ENCODE results near the gene RNF38.
"Not testable (repeated sequence)": the region's sequence is repeated elsewhere in the genome, so short reads cannot be mapped to it uniquely, and the experiment has no call there.

Gene RNF38

DNA sequence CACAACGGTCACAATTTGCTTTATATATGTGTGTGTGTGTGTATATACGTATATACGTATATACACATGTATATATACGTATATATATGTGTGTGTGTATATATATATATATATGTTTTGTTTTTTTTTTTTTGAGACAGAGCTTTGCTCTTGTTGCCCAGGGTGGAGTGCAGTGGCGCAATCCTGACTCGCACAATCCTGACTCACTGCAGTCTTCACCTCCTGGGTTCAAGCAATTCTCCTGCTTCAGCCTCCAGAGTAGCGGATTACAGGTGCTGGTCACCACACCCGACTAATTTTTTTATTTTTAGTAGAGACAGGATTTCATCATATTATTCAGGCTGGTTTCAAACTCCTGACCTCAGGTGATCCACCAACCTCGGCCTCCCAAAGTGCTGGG lies 3.1 kb downstream of the RNF38 start:
- TF ChIP-seq POLR2A (IDR thresholded peaks at IDR 0.05; ENCODE audit: low read depth, low read length) = no peak
- FAIRE-seq (no peak), DNase-seq (ENCODE audit: insufficient read length, low spot score) (no peak)

DNA sequence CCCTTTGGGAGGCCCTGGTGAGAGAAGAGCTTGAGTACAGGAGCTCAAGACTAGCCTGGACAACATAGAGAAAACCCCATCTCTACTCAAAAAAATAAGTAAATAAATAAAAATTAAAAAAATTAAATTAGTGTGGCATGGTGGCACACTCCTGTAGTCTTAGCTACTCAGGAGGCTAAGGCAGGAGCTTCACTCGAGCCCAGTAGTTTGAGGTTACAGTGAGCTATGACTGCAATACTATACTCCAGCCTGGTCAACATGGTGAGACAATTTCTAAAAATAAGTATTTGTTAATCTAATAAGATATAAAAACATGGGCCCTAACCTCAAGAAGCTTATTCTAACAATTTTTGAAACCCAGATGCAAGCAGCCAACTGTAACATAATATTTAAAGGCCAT lies 7.6 kb downstream of the RNF38 start:
- no peak for FAIRE-seq
- DNase-seq (ENCODE audit: insufficient read length, low spot score) = no peak
- no peak for TF ChIP-seq POLR2A (IDR thresholded peaks at IDR 0.05; ENCODE audit: low read depth, low read length)

DNA sequence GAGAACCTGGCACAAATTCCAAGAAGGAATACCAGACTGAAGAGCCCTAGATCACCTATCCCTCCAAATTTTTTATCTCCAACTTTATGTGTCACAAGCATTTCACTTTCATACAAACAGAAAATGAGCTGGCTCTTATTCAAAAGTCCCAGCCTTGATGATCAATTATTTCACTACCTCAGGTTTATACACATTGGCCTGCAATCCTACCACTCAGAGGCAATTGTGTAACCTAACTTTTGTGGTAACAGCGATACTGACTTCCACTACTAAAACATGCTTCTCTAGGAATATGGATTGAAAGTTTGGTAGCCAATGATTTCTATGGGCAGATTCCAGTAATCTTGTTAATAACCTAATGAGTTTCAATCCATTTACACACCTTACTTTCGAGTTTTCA lies 10.5 kb downstream of the RNF38 start:
- DNase-seq (ENCODE audit: insufficient read length, low spot score) (no peak), FAIRE-seq (no peak)
- TF ChIP-seq POLR2A (IDR thresholded peaks at IDR 0.05; ENCODE audit: low read depth, low read length) = no peak

DNA sequence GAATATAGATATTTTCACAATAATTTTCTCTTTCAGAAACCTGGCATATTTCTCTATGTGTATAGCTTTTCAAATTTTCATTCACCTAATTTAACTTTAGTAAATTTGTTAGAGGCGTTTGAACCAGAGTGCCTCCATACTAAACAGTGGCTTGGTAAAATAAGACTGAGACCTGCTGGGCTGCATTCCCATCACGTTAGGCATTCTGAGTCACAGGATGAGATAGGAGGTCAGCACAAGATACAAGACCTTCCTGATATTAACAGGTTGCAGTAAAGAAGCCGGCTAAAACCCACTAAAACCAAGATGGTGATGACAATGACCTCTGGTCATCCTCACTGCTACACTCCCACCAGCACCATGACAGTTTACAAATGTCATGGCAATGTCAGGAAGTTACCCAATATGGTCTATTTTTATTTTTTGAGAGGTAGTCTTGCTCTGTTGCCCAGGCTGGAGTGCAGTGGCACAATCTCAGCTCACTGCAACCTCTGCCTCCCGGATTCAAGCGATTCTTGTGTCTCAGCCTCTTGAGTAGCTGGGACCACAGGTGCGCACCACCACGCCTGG lies 13.6 kb downstream of the RNF38 start:
- not testable (repeated sequence) for DNase-seq (ENCODE audit: insufficient read length, low spot score); FAIRE-seq

DNA sequence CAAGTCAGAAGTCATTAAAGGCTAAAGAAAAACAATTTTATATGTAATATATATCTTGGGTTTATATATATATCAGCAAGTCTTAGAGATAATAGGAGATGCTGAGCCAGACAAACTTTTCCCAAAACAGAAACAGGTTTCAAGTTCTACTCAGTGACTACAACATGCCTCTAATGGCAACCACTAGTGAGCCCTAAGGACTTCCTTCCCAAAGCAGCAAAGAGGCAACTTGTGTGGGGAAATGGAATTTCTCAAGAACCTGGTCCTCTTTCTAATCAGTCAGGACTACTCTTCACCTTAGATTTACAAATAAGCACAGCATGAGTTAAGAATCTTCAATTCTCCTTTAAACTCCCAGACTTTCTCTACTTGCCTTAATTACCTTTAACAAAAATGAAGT lies 17.6 kb downstream of the RNF38 start:
- TF ChIP-seq POLR2A (IDR thresholded peaks at IDR 0.05; ENCODE audit: low read depth, low read length) = no peak
- FAIRE-seq = no peak
- DNase-seq (ENCODE audit: insufficient read length, low spot score) = no peak

DNA sequence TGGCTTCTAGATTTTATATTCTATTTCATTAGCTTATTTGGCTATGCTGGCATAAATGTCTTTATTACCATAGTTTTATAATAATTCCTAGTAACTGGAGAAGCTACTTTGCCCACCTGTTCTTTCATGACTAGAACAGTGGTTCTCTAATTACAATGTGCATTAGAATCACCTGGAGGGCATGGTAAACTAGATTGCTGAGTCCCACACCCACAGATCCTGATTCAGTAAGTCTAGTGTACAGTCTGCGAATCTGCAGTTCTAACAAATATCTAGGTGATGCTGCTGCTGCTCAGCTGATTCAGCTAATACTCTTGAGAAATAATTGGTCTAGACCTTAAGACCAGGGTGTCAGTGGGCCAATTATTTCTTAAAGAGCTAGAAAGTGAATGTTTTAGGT lies 35.5 kb downstream of the RNF38 start:
- no peak for DNase-seq (ENCODE audit: insufficient read length, low spot score)
- FAIRE-seq = no peak
- TF ChIP-seq POLR2A (IDR thresholded peaks at IDR 0.05; ENCODE audit: low read depth, low read length) = no peak

DNA sequence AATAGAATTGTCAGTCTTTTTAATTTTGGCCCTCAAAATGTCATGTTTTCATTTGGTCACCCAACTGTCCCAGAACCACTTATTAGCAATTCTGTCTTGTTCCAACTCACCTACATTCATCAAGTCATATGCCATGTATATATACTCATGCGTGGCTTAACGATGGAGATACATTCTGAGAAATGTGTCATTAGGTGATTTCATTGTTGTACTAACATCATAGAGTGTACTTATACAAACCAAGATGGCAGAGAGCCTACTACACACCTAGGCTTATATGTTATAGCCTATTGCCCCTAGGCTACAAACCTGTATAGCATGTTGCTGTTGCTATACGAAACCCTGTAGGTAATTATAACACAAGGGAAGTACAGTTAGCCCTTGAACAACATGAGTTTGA lies 36.6 kb downstream of the RNF38 start:
- DNase-seq (ENCODE audit: insufficient read length, low spot score) (no peak), FAIRE-seq (no peak)
- TF ChIP-seq POLR2A (IDR thresholded peaks at IDR 0.05; ENCODE audit: low read depth, low read length) = no peak

DNA sequence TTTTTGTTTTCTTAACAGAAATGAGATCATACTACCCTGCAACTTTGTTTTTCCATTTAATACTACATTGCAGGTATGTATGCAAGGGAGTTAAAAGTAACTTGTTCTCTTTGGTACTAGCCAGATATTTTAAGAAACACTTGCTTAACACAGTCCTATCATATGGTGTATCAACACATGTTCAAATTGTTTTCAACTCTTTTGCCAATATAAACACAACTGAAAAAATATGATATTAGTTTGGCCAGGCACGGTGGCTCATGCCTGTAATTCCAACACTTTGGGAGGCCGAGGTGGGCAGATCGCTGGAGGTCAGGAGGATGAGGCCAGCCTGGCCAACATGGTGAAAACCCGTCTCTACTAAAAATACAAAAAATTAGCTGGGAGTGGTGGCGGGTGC lies 41.6 kb downstream of the RNF38 start:
- FAIRE-seq (no peak), DNase-seq (ENCODE audit: insufficient read length, low spot score) (no peak)
- no peak for TF ChIP-seq POLR2A (IDR thresholded peaks at IDR 0.05; ENCODE audit: low read depth, low read length)

DNA sequence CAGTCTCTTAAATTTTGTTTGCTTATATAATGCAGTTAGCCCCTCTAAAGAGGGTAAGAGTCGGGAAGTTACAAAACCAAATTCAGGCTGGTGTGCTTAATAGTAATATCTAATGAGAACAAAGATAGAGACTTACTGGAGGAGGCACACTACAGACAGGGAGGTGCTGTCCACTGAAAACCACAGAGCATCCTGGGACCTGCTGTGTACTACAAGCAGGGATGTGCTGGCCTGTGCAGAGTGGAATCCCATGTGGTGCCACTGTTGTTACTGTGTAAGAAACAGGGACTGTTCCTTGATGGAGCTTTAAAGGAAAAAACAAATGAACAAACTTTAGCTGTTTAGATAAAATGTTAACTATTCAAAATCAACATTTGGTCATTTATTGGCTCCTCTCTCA lies 42.4 kb downstream of the RNF38 start:
- no peak for DNase-seq (ENCODE audit: insufficient read length, low spot score)
- FAIRE-seq = no peak
- no peak for TF ChIP-seq POLR2A (IDR thresholded peaks at IDR 0.05; ENCODE audit: low read depth, low read length)

DNA sequence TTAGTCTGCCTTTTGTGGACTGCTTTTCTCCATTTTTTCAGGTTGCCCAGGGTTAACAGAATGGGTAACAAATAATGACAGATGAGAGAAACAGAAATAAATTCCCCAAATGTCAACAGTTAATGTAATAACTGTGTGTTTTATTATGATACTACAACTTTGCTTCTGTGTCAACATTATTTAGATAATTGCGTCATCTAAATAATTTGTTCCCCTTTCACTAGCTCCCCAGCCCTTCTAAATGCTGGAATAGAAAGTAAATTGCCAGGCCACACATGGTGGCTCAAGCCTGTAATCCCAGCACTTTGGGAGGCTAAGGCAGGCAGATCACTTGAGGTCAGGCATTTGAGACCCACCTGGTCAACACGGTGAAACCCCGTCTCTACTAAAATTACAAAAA lies 53.5 kb downstream of the RNF38 start:
- FAIRE-seq (no peak), DNase-seq (ENCODE audit: insufficient read length, low spot score) (no peak)
- no peak for TF ChIP-seq POLR2A (IDR thresholded peaks at IDR 0.05; ENCODE audit: low read depth, low read length)

DNA sequence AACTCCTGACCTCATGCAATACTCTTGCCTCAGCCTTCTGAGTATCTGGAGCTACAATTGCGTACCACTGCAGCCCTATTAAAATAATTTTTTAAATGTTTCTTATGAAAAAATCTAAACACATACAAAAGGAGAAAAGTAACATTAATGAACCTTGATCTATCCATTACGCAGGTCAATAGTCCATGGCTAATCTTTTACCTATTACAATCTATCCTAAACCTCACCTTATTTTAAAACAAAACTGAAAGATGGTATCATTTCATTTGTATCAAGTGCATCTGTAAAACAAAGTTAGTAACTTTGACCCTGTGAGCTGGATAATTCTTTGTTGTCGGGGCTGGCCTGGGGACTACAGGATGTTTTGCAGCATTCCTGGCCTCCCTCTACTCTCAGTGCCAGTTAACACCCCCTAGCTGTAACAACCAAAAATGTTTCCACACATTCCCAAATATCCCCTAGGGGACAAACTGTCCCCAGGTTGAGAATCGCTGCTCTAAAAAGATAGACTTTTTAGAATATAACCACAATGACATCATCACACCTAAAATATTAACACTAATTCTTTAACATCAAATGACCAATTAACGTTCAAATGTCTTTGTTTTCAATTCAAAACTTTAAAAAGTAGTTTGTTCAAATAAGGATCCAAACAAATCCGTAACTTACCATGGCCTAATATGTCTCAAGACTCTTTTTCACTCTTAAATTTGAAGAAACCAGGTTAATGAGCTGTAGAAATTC lies 54.8 kb downstream of the RNF38 start:
- TF ChIP-seq POLR2A (IDR thresholded peaks at IDR 0.05; ENCODE audit: low read depth, low read length) = no peak
- FAIRE-seq = no peak
- no peak for DNase-seq (ENCODE audit: insufficient read length, low spot score)

DNA sequence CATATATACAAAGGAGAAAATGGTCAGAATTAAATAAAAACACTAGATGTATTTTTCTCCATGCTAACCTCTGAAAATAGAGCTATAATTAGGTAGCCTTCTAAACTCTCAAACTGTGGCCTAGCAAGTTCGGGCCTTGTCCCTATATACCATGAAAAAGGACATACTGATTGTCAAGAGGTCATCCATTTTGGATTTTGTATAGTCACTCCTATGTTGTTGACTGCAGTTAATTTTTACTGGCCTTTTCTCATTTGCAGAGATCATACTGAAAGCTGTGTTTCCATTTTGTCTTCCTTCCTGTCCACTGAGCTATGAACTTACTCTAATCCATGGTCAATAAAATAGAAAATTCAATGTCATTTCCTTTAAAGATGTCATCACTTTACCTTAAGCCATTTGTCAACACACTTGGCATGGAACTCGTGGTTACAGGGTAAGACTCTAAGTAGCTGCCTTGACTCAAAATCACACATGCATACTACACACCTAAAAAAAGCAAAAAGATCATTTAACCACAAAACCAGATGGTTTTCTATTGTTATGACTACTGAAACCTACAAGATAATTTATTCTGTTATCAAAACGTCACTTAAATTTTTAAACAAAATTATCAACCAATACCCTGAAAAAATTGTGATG lies 58.0 kb downstream of the RNF38 start:
- no peak for FAIRE-seq
- no peak for DNase-seq (ENCODE audit: insufficient read length, low spot score)
- TF ChIP-seq POLR2A (IDR thresholded peaks at IDR 0.05; ENCODE audit: low read depth, low read length) = no peak

DNA sequence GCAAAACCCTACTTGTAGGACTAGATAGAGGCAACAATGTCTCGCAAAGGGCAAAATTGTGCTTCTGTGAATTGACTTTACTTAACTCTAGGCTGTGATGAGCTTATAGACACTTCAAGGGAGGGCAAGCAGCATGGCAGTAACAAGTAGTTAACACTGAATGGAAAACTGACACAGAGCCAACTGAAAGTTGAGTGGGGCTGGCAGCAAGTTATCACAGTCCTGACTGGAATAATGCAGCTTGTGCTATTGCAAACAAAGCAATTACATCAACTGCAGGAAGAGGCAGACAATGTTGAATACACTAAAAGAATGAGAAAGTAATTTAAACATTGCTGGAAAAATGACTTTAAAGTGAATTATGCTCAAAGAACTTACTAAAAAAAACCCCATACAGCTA lies 62.2 kb downstream of the RNF38 start:
- TF ChIP-seq POLR2A (IDR thresholded peaks at IDR 0.05; ENCODE audit: low read depth, low read length) = no peak
- FAIRE-seq (no peak), DNase-seq (ENCODE audit: insufficient read length, low spot score) (no peak)

DNA sequence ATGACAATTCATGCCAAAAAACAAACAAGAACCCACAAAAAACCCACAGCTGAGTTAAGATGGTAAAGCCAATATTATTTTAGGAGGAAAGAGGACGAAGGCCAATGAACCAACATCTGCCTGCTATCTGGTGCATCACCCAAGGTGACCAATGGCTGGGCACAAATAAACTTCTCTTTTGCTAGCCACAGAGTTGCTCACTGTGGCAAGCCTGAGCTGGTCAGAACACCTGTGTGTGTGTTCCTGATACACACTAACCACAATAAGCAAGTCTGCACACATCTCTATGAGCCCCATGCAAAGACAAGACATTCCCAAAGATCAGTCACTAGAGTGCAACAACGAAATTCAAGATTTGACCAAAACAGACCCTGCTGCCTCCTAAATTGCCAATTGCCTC lies 63.1 kb downstream of the RNF38 start:
- FAIRE-seq (no peak), DNase-seq (ENCODE audit: insufficient read length, low spot score) (no peak)
- TF ChIP-seq POLR2A (IDR thresholded peaks at IDR 0.05; ENCODE audit: low read depth, low read length) = no peak
